ENCODE data around the gene MPZL3.

DNA sequence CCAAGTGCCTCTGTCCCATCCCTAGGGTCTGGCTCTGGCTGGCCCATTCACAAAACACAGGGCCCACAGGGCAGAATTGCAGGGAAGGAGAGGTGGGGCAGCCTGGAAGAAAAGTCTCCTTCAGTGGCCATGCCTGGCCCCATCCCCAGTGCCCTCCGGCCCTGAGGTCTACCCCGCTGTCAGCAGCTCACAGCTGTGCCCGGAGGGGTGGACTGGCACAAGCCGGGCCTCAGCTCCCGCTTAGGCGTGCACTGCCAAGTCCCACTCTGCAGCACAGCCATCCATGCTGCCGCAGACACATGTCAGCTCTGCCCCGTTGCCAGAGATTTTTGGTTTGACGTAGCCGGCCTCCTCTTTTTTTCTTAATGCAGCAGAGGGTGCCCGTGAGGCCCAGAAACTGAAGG, 71.9 kb downstream of the MPZL3 start:
- TF ChIP-seq, protein P1, sequence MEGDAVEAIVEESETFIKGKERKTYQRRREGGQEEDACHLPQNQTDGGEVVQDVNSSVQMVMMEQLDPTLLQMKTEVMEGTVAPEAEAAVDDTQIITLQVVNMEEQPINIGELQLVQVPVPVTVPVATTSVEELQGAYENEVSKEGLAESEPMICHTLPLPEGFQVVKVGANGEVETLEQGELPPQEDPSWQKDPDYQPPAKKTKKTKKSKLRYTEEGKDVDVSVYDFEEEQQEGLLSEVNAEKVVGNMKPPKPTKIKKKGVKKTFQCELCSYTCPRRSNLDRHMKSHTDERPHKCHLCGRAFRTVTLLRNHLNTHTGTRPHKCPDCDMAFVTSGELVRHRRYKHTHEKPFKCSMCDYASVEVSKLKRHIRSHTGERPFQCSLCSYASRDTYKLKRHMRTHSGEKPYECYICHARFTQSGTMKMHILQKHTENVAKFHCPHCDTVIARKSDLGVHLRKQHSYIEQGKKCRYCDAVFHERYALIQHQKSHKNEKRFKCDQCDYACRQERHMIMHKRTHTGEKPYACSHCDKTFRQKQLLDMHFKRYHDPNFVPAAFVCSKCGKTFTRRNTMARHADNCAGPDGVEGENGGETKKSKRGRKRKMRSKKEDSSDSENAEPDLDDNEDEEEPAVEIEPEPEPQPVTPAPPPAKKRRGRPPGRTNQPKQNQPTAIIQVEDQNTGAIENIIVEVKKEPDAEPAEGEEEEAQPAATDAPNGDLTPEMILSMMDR (IDR thresholded peaks at IDR 0.05; ENCODE audit: low read depth, low read length, missing input control), result no peak
- TF ChIP-seq RAD21 (IDR thresholded peaks at IDR 0.05), result no peak
- TF ChIP-seq, protein P2, sequence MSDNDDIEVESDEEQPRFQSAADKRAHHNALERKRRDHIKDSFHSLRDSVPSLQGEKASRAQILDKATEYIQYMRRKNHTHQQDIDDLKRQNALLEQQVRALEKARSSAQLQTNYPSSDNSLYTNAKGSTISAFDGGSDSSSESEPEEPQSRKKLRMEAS (IDR thresholded peaks at IDR 0.05), result no peak
- TF ChIP-seq SP1 (IDR thresholded peaks at IDR 0.05), result no peak
- no peak for TF ChIP-seq EGR1 (IDR thresholded peaks at IDR 0.05; ENCODE audit: low read depth in 2 of 2)
- TF ChIP-seq GABPA (IDR thresholded peaks at IDR 0.05 in 1 of 2, conservative IDR thresholded peaks at IDR 0.05 in 1 of 2), result no peak
- TF ChIP-seq JUND (IDR thresholded peaks at IDR 0.05), result no peak
- TF ChIP-seq TAF1 (conservative IDR thresholded peaks at IDR 0.05), result no peak

Measured in liver (tissue), 3 donors.